Right lobe of liver (tissue), 4 donors: ENCODE results near the gene EGLN2.

ENCODE experiments used
- CTCF ChIP-seq, 4 donors: fragments of 200-600 bp in 3 of 4; fragments of 450-650 bp in 1 of 4; IDR thresholded peaks; one replicate each; pipeline versions ENCODE4 v1.5.1 to v1.8.0; 2016 to 2022; ENCODE audit warnings: antibody characterized with exemption in 4 of 4, mild to moderate bottlenecking in 2 of 4
- POLR2A ChIP-seq: fragments of 450-650 bp; IDR thresholded peaks from one replicate; pipeline ENCODE4 v1.6.1; 2017; ENCODE audit warnings: antibody characterized with exemption, mild to moderate bottlenecking
- donor health status: DM: no; HTN: no; CAD: no.
- donor health status: DM: no; HTN: no; CAD: no.
- donor health status: DM: no; HTN: yes; CAD: no.

- TF ChIP-seq CTCF (IDR thresholded peaks at IDR 0.05) (no peak), POLR2A (peak; percentile 18)
These were observed 44.3 kb upstream of the EGLN2 start for GRCh38 chr19:40754611-40755247.
